Activated T-cell treated with anti-CD3 and anti-CD28 coated beads, Interleukin-2, amount 50 U/mL, for 72 hours (primary cell): Measurements from ENCODE around the gene MIER1. TPM values are rescaled to one million over a fixed set of nuclear protein-coding genes. Genes with fewer than 3 reads are reported as not detected.
"Not testable (repeated sequence)": the region's sequence is repeated elsewhere in the genome, so short reads cannot be mapped to it uniquely, and the experiment has no call there.

Experiments used
- ATAC-seq, 2 donors: fragments of 150-1000 bp; cut with Tn5 transposase; replicated peaks in 1 of 2; 2 replicates each; pipeline ENCODE4 v1.10.0; 2021; ENCODE audit warnings: moderate library complexity in 2 of 2, mild to moderate bottlenecking in 1 of 2
- DNase-seq, 2 donors: peaks; one replicate each; pipeline ENCODE4 v3.0.0; 2021 to 2022; ENCODE audit warnings: mixed read lengths in 1 of 2
- H3K27ac Mint-ChIP-seq: one replicate; pipeline ENCODE4 v1.8.0; 2022; ENCODE audit warnings: mild to moderate bottlenecking, moderate library complexity, mixed read lengths
- H3K27me3 Mint-ChIP-seq: one replicate; pipeline ENCODE4 v1.8.0; 2022; ENCODE audit warnings: low read depth, mixed read lengths
- H3K36me3 Mint-ChIP-seq, 2 donors: one replicate each; pipeline ENCODE4 v1.8.0; 2022; ENCODE audit warnings: mixed read lengths in 2 of 2, mild to moderate bottlenecking in 1 of 2; ENCODE audit not compliant: insufficient read depth in 2 of 2
- H3K4me1 Mint-ChIP-seq: one replicate; pipeline ENCODE4 v1.8.0; 2022; ENCODE audit warnings: low read depth, mixed read lengths
- H3K4me3 Mint-ChIP-seq, 2 donors: one replicate each; pipeline ENCODE4 v1.8.0; 2022; ENCODE audit warnings: mild to moderate bottlenecking in 2 of 2, mixed read lengths in 2 of 2, moderate library complexity in 2 of 2
- H3K9me3 Mint-ChIP-seq, 2 donors: one replicate each; pipeline ENCODE4 v1.8.0; 2022; ENCODE audit warnings: mixed read lengths in 2 of 2
- total RNA-seq, 2 donors: library from RNA; stranded (reverse); gene quantifications; one replicate each; pipeline ENCODE4 v1.2.3, GENCODE V29; 2022

MIER1 gene
- total RNA-seq: 10 to 100 TPM; 60.0 to 60.1 TPM

DNA sequence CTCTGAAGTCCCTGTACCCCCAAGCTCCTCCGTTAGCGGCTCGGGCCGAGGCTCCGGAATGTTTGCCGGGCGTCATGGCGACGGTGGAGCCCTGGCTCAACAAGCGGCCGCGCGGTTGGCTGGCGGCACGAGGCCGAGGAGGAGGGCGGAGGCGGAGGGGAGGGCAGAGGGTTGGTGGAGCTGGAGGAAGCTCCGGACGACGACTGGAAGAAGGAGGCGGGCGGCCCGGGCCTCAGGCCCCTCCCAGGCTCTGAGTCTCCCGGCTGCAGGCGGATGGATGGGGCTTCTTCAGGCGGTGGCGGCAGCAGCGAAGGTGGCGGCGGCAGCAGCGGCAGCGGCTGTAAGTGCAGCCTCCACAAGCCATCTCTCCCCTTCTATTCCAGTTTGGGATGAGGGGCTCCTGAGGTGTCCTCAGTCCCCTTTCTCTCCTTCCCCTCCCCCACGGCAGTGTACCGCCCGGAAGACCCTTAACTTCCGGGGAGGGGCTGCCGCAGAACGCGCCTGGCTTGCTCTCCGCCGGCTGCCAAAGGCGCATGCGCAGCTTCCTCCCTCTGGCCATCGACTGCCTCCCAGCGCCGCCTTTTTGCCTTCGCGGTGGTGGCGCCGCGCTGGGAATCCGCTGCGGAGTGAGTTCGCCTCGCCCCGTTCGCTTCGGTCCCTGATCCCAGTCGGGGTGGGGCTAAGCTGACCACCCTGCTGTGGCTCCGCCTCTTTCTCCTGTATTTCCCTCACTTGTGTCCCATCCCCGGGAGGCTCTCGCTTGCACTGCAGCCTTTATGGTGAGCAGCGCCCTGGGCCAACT, at the start of gene MIER1, which contains the start of gene DNAI4:
TSS of gene MIER1 (plus strand) at position 235 of the 802 bp plus-strand sequence. CDS start at position 274, 39 bp downstream.
TSS of gene DNAI4 (minus strand) at position 101 of the 802 bp plus-strand sequence. CDS start at position 76, 25 bp downstream.
- H3K27ac Mint-ChIP-seq: peak within 1 kb of the TSS; percentile 92
- H3K27me3 Mint-ChIP-seq: no peaks in the 10 kb centered on the region
- H3K4me1 Mint-ChIP-seq: peaks cover 53% of the 10 kb centered on the region
- no peaks in the 10 kb centered on the region for H3K9me3 Mint-ChIP-seq
- DNase-seq: peak; percentile 98 to 99
- H3K4me3 Mint-ChIP-seq: peak within 1 kb of the TSS; percentile 84 to 95
- peak; percentile 96 for ATAC-seq
- peaks cover 3 to 4% of the 10 kb centered on the region in 2 donors for H3K36me3 Mint-ChIP-seq

DNA sequence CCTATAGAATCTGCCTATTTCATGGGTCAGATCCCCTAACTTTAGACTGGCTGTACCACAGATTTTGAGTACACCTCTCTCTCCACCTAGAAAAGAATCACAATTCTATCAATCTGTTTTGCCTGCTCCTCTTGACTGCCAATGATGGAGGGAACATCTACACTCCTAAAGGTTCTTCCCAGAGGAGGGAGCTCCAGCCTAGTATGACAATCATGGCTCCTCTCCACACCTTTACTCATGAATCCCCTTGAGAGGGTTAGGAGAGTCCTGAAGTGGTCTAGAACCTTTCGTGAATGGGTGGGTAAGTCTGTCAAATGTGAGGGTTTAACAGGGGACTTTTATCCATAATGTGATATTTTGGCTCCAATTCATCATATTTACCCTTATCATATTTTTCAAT, 48.1 kb upstream of the MIER1 start:
- Mint-ChIP-seq H3K9me3 (peaks cover 0 to 4% of the 10 kb centered on the region in 2 donors), H3K4me1 (no peaks in the 10 kb centered on the region), H3K36me3 (peaks cover 0 to 2% of the 10 kb centered on the region in 2 donors), H3K27ac (no peak overlapping the region), H3K27me3 (no peaks in the 10 kb centered on the region), H3K4me3 (no peak overlapping the region)
- no peak for DNase-seq
- ATAC-seq: no peak

GRCh38 chr1:66889030-66889429, 35.8 kb upstream of the MIER1 start:
- no peaks in the 10 kb centered on the region for H3K36me3 Mint-ChIP-seq
- no peak for DNase-seq
- no peak overlapping the region for H3K27ac Mint-ChIP-seq
- ATAC-seq: no peak
- H3K9me3 Mint-ChIP-seq: no peaks in the 10 kb centered on the region
- H3K27me3 Mint-ChIP-seq: no peaks in the 10 kb centered on the region
- H3K4me1 Mint-ChIP-seq: no peaks in the 10 kb centered on the region
- no peak overlapping the region for H3K4me3 Mint-ChIP-seq

DNA sequence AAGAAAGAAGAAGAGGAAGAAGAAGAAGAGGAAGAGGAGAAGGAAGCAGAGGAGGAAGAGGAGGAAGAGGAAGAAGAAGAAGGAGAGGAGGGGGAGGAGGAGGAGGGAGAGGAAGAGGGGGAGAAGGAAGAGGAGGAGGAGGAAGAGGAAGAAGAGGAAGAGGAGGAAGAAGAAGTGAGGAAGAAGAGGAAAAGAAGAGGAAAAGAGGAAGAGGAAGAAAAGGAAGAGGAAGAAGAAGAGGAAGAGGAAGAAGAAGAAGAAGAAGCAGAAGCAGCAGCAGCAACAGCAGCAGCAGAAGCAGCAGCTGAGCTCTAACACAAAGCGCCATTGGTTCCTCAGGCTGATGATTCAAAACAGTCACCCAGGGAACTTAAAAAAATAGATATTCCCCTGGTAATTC, 34.2 kb upstream of the MIER1 start:
- Mint-ChIP-seq H3K27ac (no peak overlapping the region), H3K27me3 (no peaks in the 10 kb centered on the region), H3K9me3 (no peaks in the 10 kb centered on the region), H3K36me3 (no peaks in the 10 kb centered on the region), H3K4me3 (no peak overlapping the region), H3K4me1 (no peaks in the 10 kb centered on the region)
- no peak for DNase-seq
- ATAC-seq: no peak

DNA sequence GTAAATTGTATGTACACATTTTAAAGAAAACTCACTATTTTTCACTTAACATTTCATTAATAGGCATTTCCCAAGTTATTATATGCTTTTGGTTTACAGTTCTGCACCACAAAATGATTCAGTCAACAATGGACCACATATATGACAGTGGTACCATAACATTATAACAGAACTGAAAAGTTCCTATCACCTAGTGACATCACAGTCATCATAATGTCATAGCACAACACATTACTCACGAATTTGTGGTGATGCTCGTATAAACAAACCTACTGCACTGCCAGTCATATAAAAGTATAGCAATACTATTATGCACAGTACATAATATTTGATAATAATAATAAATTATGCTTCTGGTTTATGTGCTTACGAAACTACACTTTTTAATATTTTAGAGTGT, 31.1 kb upstream of the MIER1 start:
- Mint-ChIP-seq H3K27ac (no peak overlapping the region), H3K4me3 (no peak overlapping the region), H3K36me3 (no peaks in the 10 kb centered on the region), H3K27me3 (no peaks in the 10 kb centered on the region), H3K4me1 (no peaks in the 10 kb centered on the region), H3K9me3 (no peaks in the 10 kb centered on the region)
- ATAC-seq (peak in 1 of 2 donors; percentile 19), DNase-seq (no peak)

- H3K4me3 Mint-ChIP-seq: not testable (repeated sequence)
- H3K36me3 Mint-ChIP-seq: peaks cover 0 to 12% of the 10 kb centered on the region in 2 donors
Observed at GRCh38 chr1:66915203-66915602, 9.6 kb upstream of the MIER1 start.

GRCh38 chr1:66916320-66916719, 8.5 kb upstream of the MIER1 start:
- DNase-seq: no peak
- Mint-ChIP-seq H3K27ac (no peak overlapping the region), H3K4me3 (no peak overlapping the region)

More at GRCh38 chr1:66915203-66915602, 9.6 kb upstream of the MIER1 start:
- not testable (repeated sequence) for H3K9me3 Mint-ChIP-seq, H3K27ac Mint-ChIP-seq, H3K27me3 Mint-ChIP-seq, H3K4me1 Mint-ChIP-seq, ATAC-seq, DNase-seq

DNA sequence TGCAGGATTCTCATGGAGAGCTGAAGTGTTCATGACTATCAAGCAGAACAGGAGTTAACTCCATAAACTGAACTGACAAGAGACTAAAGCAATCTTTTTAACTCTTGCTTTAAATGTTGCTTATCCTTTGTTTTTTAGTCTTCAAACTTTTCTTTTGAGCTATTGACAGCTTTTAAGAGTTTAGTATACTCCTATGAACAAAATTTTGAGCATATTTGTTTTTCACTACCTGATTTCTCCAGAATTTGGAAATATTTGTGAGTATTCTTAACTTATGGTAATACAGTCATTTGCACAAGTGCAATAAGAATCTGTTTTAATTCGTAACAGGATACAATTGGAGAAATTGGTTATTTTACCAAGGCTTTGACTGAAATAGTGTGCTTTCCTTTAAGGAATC, 7.3 kb upstream of the MIER1 start:
- no peak for ATAC-seq
- peaks cover 0 to 12% of the 10 kb centered on the region in 2 donors for H3K36me3 Mint-ChIP-seq
- peaks cover 5% of the 10 kb centered on the region for H3K4me1 Mint-ChIP-seq
- H3K27me3 Mint-ChIP-seq: no peaks in the 10 kb centered on the region
- no peak for DNase-seq
- peaks cover 0 to 1% of the 10 kb centered on the region in 2 donors for H3K9me3 Mint-ChIP-seq
- no peak overlapping the region for H3K27ac Mint-ChIP-seq
- no peak overlapping the region for H3K4me3 Mint-ChIP-seq

More at GRCh38 chr1:66916320-66916719, 8.5 kb upstream of the MIER1 start:
- Mint-ChIP-seq H3K36me3 (peaks cover 0 to 12% of the 10 kb centered on the region in 2 donors), H3K27me3 (no peaks in the 10 kb centered on the region), H3K9me3 (peaks cover 0 to 1% of the 10 kb centered on the region in 2 donors), H3K4me1 (no peaks in the 10 kb centered on the region)
- ATAC-seq: no peak

DNA sequence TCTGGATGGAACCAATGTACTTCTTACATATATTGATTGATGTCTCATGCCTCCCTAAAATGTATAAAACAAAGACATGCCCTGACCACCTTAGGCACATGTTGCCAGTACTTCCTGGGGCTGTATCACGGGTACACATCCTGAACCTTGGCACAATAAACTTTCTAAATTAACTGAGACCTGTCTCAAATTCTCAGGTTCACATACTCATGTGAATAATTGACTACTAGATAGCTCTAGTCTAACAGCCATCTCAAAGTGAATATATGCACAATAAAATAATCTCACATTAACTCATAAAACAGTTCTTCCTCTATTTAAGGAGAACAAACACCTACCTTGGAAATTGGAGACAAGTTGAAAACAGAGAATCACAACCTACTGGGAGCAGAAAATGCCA, 5.7 kb upstream of the MIER1 start:
- DNase-seq (no peak), ATAC-seq (no peak)
- Mint-ChIP-seq H3K36me3 (peaks cover 2 to 12% of the 10 kb centered on the region in 2 donors), H3K4me1 (peaks cover 15% of the 10 kb centered on the region), H3K9me3 (peaks cover 0 to 1% of the 10 kb centered on the region in 2 donors), H3K4me3 (no peak overlapping the region), H3K27ac (no peak overlapping the region), H3K27me3 (no peaks in the 10 kb centered on the region)

- ATAC-seq: no peak
- Mint-ChIP-seq H3K36me3 (peaks cover 2 to 12% of the 10 kb centered on the region in 2 donors), H3K27me3 (no peaks in the 10 kb centered on the region), H3K4me3 (no peak overlapping the region), H3K27ac (no peak overlapping the region), H3K9me3 (peaks cover 0 to 1% of the 10 kb centered on the region in 2 donors), H3K4me1 (peaks cover 15% of the 10 kb centered on the region)
- DNase-seq: no peak
Observed at GRCh38 chr1:66919828-66920227, 5.0 kb upstream of the MIER1 start.

GRCh38 chr1:66920543-66920942, 4.2 kb upstream of the MIER1 start:
- Mint-ChIP-seq H3K9me3 (peaks cover 0 to 1% of the 10 kb centered on the region in 2 donors), H3K27ac (no peak overlapping the region), H3K27me3 (no peaks in the 10 kb centered on the region), H3K4me3 (no peak overlapping the region), H3K4me1 (peaks cover 16% of the 10 kb centered on the region), H3K36me3 (peaks cover 2 to 12% of the 10 kb centered on the region in 2 donors)
- no peak for DNase-seq
- no peak for ATAC-seq

DNA sequence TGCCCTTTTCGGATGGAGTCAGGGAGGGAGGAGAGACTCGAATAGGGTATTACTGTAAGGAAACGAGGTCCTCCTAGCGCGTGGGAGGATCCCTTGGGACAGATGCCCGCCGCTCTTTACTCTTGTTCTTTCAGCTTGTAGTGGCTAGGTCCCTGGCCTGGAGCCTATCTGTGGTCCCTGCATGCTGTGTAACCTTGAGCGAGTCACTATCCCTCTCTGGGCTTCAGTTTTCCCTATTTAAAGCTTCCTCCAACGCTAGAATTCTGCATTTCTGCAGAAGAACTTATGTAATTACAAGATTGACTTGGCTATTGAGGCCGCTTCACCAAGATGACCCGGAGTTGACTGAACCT, 744 bp downstream of the MIER1 start:
- DNase-seq (no peak), ATAC-seq (no peak)
- peaks cover 53% of the 10 kb centered on the region for H3K4me1 Mint-ChIP-seq
- H3K4me3 Mint-ChIP-seq: peak overlapping the region; percentile 84 to 95
- no peaks in the 10 kb centered on the region for H3K9me3 Mint-ChIP-seq
- H3K27ac Mint-ChIP-seq: peak overlapping the region; percentile 92
- H3K36me3 Mint-ChIP-seq: peaks cover 4% of the 10 kb centered on the region in 2 donors
- H3K27me3 Mint-ChIP-seq: no peaks in the 10 kb centered on the region

GRCh38 chr1:66925944-66926343, 1.2 kb downstream of the MIER1 start:
- H3K4me3 Mint-ChIP-seq: peak overlapping the region; percentile 84 to 95
- ATAC-seq: no peak
- no peaks in the 10 kb centered on the region for H3K27me3 Mint-ChIP-seq
- H3K9me3 Mint-ChIP-seq: no peaks in the 10 kb centered on the region
- peaks cover 4 to 7% of the 10 kb centered on the region in 2 donors for H3K36me3 Mint-ChIP-seq
- H3K27ac Mint-ChIP-seq: peak overlapping the region; percentile 92
- peaks cover 53% of the 10 kb centered on the region for H3K4me1 Mint-ChIP-seq
- DNase-seq: no peak
